Osteocyte (in vitro differentiated cells): ENCODE results near the gene DYDC1. TPM values are rescaled to one million over a fixed set of nuclear protein-coding genes. Genes with fewer than 3 reads are reported as not detected.

Experiments
- DNase-seq: peaks from one replicate; pipeline ENCODE4 v3.0.0; 2021; ENCODE audit warnings: mixed read lengths; ENCODE audit not compliant: unreplicated experiment; ENCODE audit errors: extremely low spot score
- H3K27ac Mint-ChIP-seq: one replicate; pipeline ENCODE4 v1.8.0; 2021; ENCODE audit warnings: mild to moderate bottlenecking, mixed read lengths; ENCODE audit not compliant: unreplicated experiment
- H3K27me3 Mint-ChIP-seq: one replicate; pipeline ENCODE4 v1.8.0; 2021; ENCODE audit warnings: mixed read lengths; ENCODE audit not compliant: unreplicated experiment
- H3K36me3 Mint-ChIP-seq: one replicate; pipeline ENCODE4 v1.8.0; 2021; ENCODE audit warnings: mixed read lengths; ENCODE audit not compliant: unreplicated experiment
- H3K4me1 Mint-ChIP-seq: one replicate; pipeline ENCODE4 v1.8.0; 2021; ENCODE audit warnings: mixed read lengths; ENCODE audit not compliant: unreplicated experiment
- H3K4me3 Mint-ChIP-seq: one replicate; pipeline ENCODE4 v1.8.0; 2021; ENCODE audit warnings: mild to moderate bottlenecking, moderate library complexity, mixed read lengths; ENCODE audit not compliant: unreplicated experiment
- H3K9me3 Mint-ChIP-seq: one replicate; pipeline ENCODE4 v1.8.0; 2021; ENCODE audit warnings: mixed read lengths; ENCODE audit not compliant: unreplicated experiment
- CTCF ChIP-seq: fragments of 200-600 bp; sonication (generic); IDR thresholded peaks from 2 replicates; pipeline ENCODE4 v1.5.0; 2021; ENCODE audit warnings: antibody characterized with exemption, mild to moderate bottlenecking, moderate library complexity
- total RNA-seq: library from RNA; stranded (reverse); gene quantifications from 2 replicates; pipeline ENCODE4 v1.2.1, GENCODE V29; 2021

DYDC1 gene
- total RNA-seq, 1 donor from 2014 or later = not detected

GRCh38 chr10:80290474-80291220 is 65.9 kb downstream of the DYDC1 start:
- H3K9me3 Mint-ChIP-seq = no peaks in the 10 kb centered on the region
- TF ChIP-seq CTCF = no peak
- H3K4me3 Mint-ChIP-seq = no peak overlapping the region
- peaks cover 43% of the 10 kb centered on the region for H3K27me3 Mint-ChIP-seq
- no peaks in the 10 kb centered on the region for H3K4me1 Mint-ChIP-seq
- DNase-seq = no peak
- no peak overlapping the region for H3K27ac Mint-ChIP-seq
- H3K36me3 Mint-ChIP-seq = no peaks in the 10 kb centered on the region

GRCh38 chr10:80289451-80290287 is 66.9 kb downstream of the DYDC1 start, which contains the start of gene MAT1A:
MAT1A (minus strand) TSS chr10:80289658; CDS start chr10:80289423, 235 bp downstream.
- no peak for DNase-seq
- no peak for TF ChIP-seq CTCF
- no peak within 1 kb of the TSS for H3K4me3 Mint-ChIP-seq

GRCh38 chr10:80288849-80289248 is 67.7 kb downstream of the DYDC1 start:
- H3K9me3 Mint-ChIP-seq = no peaks in the 10 kb centered on the region
- no peaks in the 10 kb centered on the region for H3K4me1 Mint-ChIP-seq
- no peaks in the 10 kb centered on the region for H3K36me3 Mint-ChIP-seq
- peak; percentile 8 for DNase-seq
- TF ChIP-seq CTCF = no peak
- H3K27ac Mint-ChIP-seq = no peak overlapping the region
- peaks cover 45% of the 10 kb centered on the region for H3K27me3 Mint-ChIP-seq
- no peak overlapping the region for H3K4me3 Mint-ChIP-seq

More at GRCh38 chr10:80289451-80290287, 66.9 kb downstream of the DYDC1 start, which contains the start of gene MAT1A:
- H3K27ac Mint-ChIP-seq = no peak within 1 kb of the TSS
- H3K9me3 Mint-ChIP-seq = no peaks in the 10 kb centered on the region
- peaks cover 44% of the 10 kb centered on the region for H3K27me3 Mint-ChIP-seq
- H3K36me3 Mint-ChIP-seq = no peaks in the 10 kb centered on the region
- no peaks in the 10 kb centered on the region for H3K4me1 Mint-ChIP-seq

Other genes with a start within 250 kb of the DYDC1 start
- gene PLAC9, start 224.0 kb downstream of the DYDC1 start, total RNA-seq = 125 and 131 TPM in 2 replicates
- gene ANXA11, start 151.2 kb downstream of the DYDC1 start, total RNA-seq = 127 and 129 TPM in 2 replicates
- not detected in 2 replicates for gene MAT1A, start 67.1 kb downstream of the DYDC1 start, total RNA-seq
- gene DYDC2, start within 50 bp of the DYDC1 start, total RNA-seq = not detected in 2 replicates
- 56.8 and 59.2 TPM in 2 replicates for gene PRXL2A, start 51.8 kb upstream of the DYDC1 start, total RNA-seq
- 50.7 and 51.4 TPM in 2 replicates for gene TSPAN14, start 97.6 kb upstream of the DYDC1 start, total RNA-seq
- not detected in 2 replicates for gene SH2D4B, start 181.1 kb upstream of the DYDC1 start, total RNA-seq